Measurements from ENCODE around the gene TSPAN13. TPM values are rescaled to one million over a fixed set of nuclear protein-coding genes. Genes with fewer than 3 reads are reported as not detected.
"Not testable (repeated sequence)": the region's sequence is repeated elsewhere in the genome, so short reads cannot be mapped to it uniquely, and the experiment has no call there.

TSPAN13 gene
- total RNA-seq, 1 donor from 2014 or later: 39.1 TPM

DNA sequence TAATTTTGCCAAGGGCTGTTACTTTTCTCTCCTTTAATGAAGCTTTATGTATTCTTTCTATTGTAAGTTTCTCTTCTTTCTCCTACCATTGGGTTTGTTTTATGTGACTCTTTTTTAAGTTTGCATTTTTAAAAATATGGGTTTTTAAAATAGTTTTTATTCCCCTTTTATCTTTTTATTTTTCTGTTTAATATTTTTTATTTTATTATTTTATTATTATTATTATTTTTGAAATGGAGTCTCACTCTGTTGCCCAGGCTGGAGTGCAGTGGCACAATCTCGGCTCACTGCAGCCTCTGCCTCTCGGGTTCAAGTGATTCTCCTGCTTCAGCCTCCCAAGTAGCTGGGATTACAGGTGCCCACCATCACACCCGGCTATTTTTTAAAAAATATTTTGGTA is 16.4 kb downstream of the TSPAN13 start:
- not testable (repeated sequence) for H3K27ac ChIP-seq (ENCODE audit: low read depth, low read length); H3K9ac ChIP-seq (ENCODE audit: low read depth in 1 of 3, low read length in 3 of 3); H3K4me1 ChIP-seq (ENCODE audit: control insufficient read depth in 3 of 3, insufficient read depth in 3 of 3, low read length in 3 of 3); H3K36me3 ChIP-seq (ENCODE audit: control insufficient read depth in 3 of 3, insufficient read depth in 3 of 3, low read length in 3 of 3); H3K27me3 ChIP-seq (ENCODE audit: control insufficient read depth in 3 of 3, insufficient read depth in 3 of 3, low read length in 3 of 3); H3K9me3 ChIP-seq (ENCODE audit: control insufficient read depth in 3 of 3, low read length in 3 of 3); H3K4me3 ChIP-seq (ENCODE audit: low read length in 3 of 3)

DNA sequence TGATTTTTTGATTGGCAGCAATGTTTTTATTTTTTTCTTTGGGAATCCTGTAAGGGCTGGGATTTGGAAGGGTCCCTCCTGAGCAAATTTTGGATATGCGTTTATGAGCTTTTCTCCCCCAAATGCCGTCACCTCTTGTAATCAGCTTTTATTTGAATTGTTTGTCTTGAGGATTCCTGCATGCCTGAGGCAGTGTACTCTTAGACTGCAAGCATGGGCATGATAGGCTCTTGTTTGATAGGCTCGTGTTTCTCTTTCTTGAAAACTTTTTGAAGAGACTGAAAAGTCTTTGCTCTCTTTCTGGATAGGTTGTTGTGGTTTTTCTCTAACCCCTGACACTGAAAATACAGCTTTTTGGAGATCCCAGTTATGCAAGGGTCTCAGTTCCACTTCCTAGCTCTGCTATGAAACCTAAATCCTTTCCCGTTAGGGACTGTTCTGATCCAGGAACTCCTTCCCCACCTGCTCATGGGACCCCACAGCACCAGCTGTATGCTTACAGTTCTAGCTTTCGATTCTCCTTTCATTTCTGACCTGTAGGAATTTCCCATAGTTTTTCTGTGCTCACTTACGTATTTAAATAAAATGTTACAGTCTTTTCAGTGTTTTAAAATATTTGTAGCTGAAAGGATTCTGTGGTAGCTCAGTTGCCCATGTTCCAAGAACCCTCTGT is 17.2 kb downstream of the TSPAN13 start:
- Histone ChIP-seq H3K9ac (ENCODE audit: low read depth in 1 of 3, low read length in 3 of 3) (no peak overlapping the region), H3K4me1 (ENCODE audit: control insufficient read depth in 3 of 3, insufficient read depth in 3 of 3, low read length in 3 of 3) (no peaks in the 10 kb centered on the region), H3K9me3 (ENCODE audit: control insufficient read depth in 3 of 3, low read length in 3 of 3) (no peaks in the 10 kb centered on the region), H3K4me3 (ENCODE audit: low read length in 3 of 3) (no peak overlapping the region), H3K27ac (ENCODE audit: low read depth, low read length) (no peak overlapping the region), H3K36me3 (ENCODE audit: control insufficient read depth in 3 of 3, insufficient read depth in 3 of 3, low read length in 3 of 3) (no peaks in the 10 kb centered on the region), H3K27me3 (ENCODE audit: control insufficient read depth in 3 of 3, insufficient read depth in 3 of 3, low read length in 3 of 3) (no peaks in the 10 kb centered on the region)

DNA sequence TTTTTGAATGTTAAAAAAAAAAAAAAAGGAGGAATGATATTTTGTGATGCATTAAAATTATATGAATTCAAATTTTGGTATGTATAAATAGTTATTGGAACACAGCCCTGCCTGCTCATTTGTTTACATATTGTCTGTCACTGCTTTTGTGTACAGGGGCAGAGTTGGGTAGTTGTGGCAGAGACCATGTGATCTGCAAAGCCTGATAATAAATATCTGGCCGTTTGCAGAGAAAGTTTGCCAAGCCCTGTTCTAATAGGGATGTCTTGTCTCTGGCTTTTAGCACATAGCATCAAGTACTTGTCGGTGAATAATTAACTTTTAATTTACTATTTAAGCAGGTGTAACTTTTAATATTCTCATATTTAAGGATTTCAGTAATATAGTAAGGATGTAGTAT is 19.8 kb downstream of the TSPAN13 start:
- Histone ChIP-seq H3K27me3 (ENCODE audit: control insufficient read depth in 3 of 3, insufficient read depth in 3 of 3, low read length in 3 of 3) (no peaks in the 10 kb centered on the region), H3K9me3 (ENCODE audit: control insufficient read depth in 3 of 3, low read length in 3 of 3) (no peaks in the 10 kb centered on the region), H3K27ac (ENCODE audit: low read depth, low read length) (no peak overlapping the region), H3K9ac (ENCODE audit: low read depth in 1 of 3, low read length in 3 of 3) (no peak overlapping the region), H3K4me3 (ENCODE audit: low read length in 3 of 3) (no peak overlapping the region), H3K36me3 (ENCODE audit: control insufficient read depth in 3 of 3, insufficient read depth in 3 of 3, low read length in 3 of 3) (no peaks in the 10 kb centered on the region), H3K4me1 (ENCODE audit: control insufficient read depth in 3 of 3, insufficient read depth in 3 of 3, low read length in 3 of 3) (no peaks in the 10 kb centered on the region)

DNA sequence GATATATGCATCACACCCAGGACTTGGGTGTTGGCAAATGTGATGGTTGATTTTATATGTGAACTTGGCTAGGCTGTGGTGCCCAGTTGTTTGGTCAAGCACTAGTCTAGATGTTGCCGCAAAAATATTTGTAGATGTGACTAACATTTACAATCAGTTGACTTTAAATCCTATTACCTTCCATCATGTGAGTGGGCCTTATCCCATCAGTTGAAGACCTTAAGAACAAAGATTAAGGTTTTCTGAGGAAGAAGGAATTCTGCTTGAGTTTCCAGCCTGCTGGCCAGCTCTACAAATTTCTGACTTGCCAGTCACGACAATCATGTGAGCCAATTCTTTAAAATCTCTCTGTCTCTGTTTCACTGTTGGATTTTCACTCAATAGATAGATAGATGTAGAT is 20.3 kb downstream of the TSPAN13 start:
- H3K27ac ChIP-seq (ENCODE audit: low read depth, low read length): no peak overlapping the region
- no peak overlapping the region for H3K9ac ChIP-seq (ENCODE audit: low read depth in 1 of 3, low read length in 3 of 3)
- no peaks in the 10 kb centered on the region for H3K36me3 ChIP-seq (ENCODE audit: control insufficient read depth in 3 of 3, insufficient read depth in 3 of 3, low read length in 3 of 3)
- no peaks in the 10 kb centered on the region for H3K4me1 ChIP-seq (ENCODE audit: control insufficient read depth in 3 of 3, insufficient read depth in 3 of 3, low read length in 3 of 3)
- no peak overlapping the region for H3K4me3 ChIP-seq (ENCODE audit: low read length in 3 of 3)
- no peaks in the 10 kb centered on the region for H3K9me3 ChIP-seq (ENCODE audit: control insufficient read depth in 3 of 3, low read length in 3 of 3)
- no peaks in the 10 kb centered on the region for H3K27me3 ChIP-seq (ENCODE audit: control insufficient read depth in 3 of 3, insufficient read depth in 3 of 3, low read length in 3 of 3)

DNA sequence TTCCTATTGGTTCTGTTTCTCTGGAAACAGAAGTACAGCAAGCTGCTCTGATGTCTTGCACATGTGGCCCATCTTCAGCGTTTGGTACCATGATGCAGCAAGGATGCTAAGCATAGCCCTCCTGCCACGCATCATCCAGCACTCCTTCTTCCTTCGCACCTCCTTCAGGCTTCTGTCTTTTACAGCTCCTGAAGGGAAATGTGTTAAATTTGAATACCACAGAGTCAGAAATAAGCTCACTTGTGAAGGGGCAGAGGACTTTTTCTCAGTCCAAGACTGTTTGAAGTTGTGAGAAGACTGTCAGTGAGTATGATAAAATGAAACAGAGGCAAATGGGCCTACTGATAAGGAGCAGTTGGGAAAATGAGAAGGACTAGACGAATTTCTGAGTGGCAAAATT is 20.7 kb downstream of the TSPAN13 start:
- Histone ChIP-seq H3K9me3 (ENCODE audit: control insufficient read depth in 3 of 3, low read length in 3 of 3) (no peaks in the 10 kb centered on the region), H3K27ac (ENCODE audit: low read depth, low read length) (no peak overlapping the region), H3K4me3 (ENCODE audit: low read length in 3 of 3) (no peak overlapping the region), H3K4me1 (ENCODE audit: control insufficient read depth in 3 of 3, insufficient read depth in 3 of 3, low read length in 3 of 3) (no peaks in the 10 kb centered on the region), H3K27me3 (ENCODE audit: control insufficient read depth in 3 of 3, insufficient read depth in 3 of 3, low read length in 3 of 3) (no peaks in the 10 kb centered on the region), H3K9ac (ENCODE audit: low read depth in 1 of 3, low read length in 3 of 3) (no peak overlapping the region), H3K36me3 (ENCODE audit: control insufficient read depth in 3 of 3, insufficient read depth in 3 of 3, low read length in 3 of 3) (no peaks in the 10 kb centered on the region)

DNA sequence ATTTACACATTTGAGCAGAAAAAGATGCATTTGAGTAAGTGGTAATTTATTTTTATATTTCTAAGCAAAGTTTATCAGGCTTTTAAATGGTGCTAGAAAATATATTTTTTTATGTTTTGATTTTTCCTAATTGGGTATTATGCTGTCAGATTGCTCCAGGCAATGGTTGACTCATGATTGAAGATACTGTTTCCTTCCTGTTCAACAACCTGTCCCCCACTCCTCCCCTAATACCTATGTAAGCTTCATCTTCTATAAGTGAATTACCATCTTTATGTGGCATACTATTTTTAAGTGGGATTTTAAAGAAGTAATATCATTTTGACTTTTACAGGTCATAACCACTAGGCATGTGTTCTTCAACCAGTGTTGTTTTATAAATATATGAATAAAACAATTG is 21.4 kb downstream of the TSPAN13 start:
- no peaks in the 10 kb centered on the region for H3K9me3 ChIP-seq (ENCODE audit: control insufficient read depth in 3 of 3, low read length in 3 of 3)
- no peaks in the 10 kb centered on the region for H3K27me3 ChIP-seq (ENCODE audit: control insufficient read depth in 3 of 3, insufficient read depth in 3 of 3, low read length in 3 of 3)
- H3K4me1 ChIP-seq (ENCODE audit: control insufficient read depth in 3 of 3, insufficient read depth in 3 of 3, low read length in 3 of 3): no peaks in the 10 kb centered on the region
- H3K9ac ChIP-seq (ENCODE audit: low read depth in 1 of 3, low read length in 3 of 3): no peak overlapping the region
- no peak overlapping the region for H3K4me3 ChIP-seq (ENCODE audit: low read length in 3 of 3)
- H3K27ac ChIP-seq (ENCODE audit: low read depth, low read length): no peak overlapping the region
- H3K36me3 ChIP-seq (ENCODE audit: control insufficient read depth in 3 of 3, insufficient read depth in 3 of 3, low read length in 3 of 3): no peaks in the 10 kb centered on the region

DNA sequence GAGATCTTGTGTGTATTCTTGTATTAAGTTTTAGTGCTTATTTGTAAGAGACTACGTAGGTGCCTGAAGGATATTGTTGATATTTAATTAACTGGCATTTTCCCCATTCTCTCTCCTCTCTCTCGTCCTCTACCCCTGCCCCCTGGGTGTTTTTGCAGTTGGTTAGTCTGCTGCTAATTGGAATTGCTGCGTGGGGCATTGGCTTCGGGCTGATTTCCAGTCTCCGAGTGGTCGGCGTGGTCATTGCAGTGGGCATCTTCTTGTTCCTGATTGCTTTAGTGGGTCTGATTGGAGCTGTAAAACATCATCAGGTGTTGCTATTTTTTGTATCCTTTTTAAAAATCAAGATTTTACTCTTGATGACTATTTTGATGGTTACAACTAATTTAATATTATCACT is 22.5 kb downstream of the TSPAN13 start:
- Histone ChIP-seq H3K4me3 (ENCODE audit: low read length in 3 of 3) (no peak overlapping the region), H3K9ac (ENCODE audit: low read depth in 1 of 3, low read length in 3 of 3) (no peak overlapping the region), H3K4me1 (ENCODE audit: control insufficient read depth in 3 of 3, insufficient read depth in 3 of 3, low read length in 3 of 3) (no peaks in the 10 kb centered on the region), H3K27me3 (ENCODE audit: control insufficient read depth in 3 of 3, insufficient read depth in 3 of 3, low read length in 3 of 3) (no peaks in the 10 kb centered on the region), H3K27ac (ENCODE audit: low read depth, low read length) (no peak overlapping the region), H3K9me3 (ENCODE audit: control insufficient read depth in 3 of 3, low read length in 3 of 3) (no peaks in the 10 kb centered on the region), H3K36me3 (ENCODE audit: control insufficient read depth in 3 of 3, insufficient read depth in 3 of 3, low read length in 3 of 3) (no peaks in the 10 kb centered on the region)

DNA sequence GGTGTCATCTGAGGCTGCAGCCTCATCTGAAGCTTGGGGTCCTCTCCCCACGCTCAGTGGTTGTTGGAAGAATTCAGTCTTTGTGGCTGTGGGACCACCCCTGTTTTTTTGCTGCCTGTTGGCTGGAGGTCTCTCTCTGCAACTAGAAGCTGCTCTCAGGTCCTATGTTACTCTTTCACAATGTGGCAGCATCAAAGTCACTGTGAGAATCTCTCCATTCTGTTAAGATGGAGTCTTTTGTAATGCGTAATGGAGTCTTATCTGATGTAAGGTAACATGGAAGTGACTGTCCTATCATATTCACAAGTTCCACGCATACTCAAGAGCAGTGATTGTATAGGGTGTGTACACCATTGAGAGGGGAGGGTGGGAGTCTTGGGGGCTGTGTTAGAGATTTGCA is 24.9 kb downstream of the TSPAN13 start:
- Histone ChIP-seq H3K27me3 (ENCODE audit: control insufficient read depth in 3 of 3, insufficient read depth in 3 of 3, low read length in 3 of 3) (no peaks in the 10 kb centered on the region), H3K27ac (ENCODE audit: low read depth, low read length) (no peak overlapping the region), H3K9ac (ENCODE audit: low read depth in 1 of 3, low read length in 3 of 3) (no peak overlapping the region), H3K4me3 (ENCODE audit: low read length in 3 of 3) (no peak overlapping the region), H3K9me3 (ENCODE audit: control insufficient read depth in 3 of 3, low read length in 3 of 3) (no peaks in the 10 kb centered on the region), H3K4me1 (ENCODE audit: control insufficient read depth in 3 of 3, insufficient read depth in 3 of 3, low read length in 3 of 3) (no peaks in the 10 kb centered on the region), H3K36me3 (ENCODE audit: control insufficient read depth in 3 of 3, insufficient read depth in 3 of 3, low read length in 3 of 3) (no peaks in the 10 kb centered on the region)

DNA sequence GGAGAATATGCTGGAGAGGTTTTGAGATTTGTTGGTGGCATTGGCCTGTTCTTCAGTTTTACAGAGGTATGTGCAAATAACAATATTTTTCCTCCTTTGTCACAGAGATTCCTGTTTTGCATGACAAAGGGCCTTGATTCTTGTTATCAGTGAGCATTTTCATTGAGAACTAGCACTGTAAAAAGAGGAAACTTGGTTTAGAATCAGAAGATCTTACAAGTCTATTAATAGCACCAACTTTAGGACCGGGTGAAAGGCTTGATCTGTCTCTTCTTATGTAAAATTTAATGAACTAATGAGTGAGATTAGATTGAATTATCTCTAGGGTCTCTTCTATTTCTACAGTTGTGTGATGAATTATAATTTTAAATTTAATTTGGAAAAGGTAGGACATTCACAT is 25.5 kb downstream of the TSPAN13 start:
- Histone ChIP-seq H3K27me3 (ENCODE audit: control insufficient read depth in 3 of 3, insufficient read depth in 3 of 3, low read length in 3 of 3) (no peaks in the 10 kb centered on the region), H3K4me3 (ENCODE audit: low read length in 3 of 3) (no peak overlapping the region), H3K9ac (ENCODE audit: low read depth in 1 of 3, low read length in 3 of 3) (no peak overlapping the region), H3K27ac (ENCODE audit: low read depth, low read length) (no peak overlapping the region), H3K4me1 (ENCODE audit: control insufficient read depth in 3 of 3, insufficient read depth in 3 of 3, low read length in 3 of 3) (no peaks in the 10 kb centered on the region), H3K36me3 (ENCODE audit: control insufficient read depth in 3 of 3, insufficient read depth in 3 of 3, low read length in 3 of 3) (no peaks in the 10 kb centered on the region), H3K9me3 (ENCODE audit: control insufficient read depth in 3 of 3, low read length in 3 of 3) (no peaks in the 10 kb centered on the region)

DNA sequence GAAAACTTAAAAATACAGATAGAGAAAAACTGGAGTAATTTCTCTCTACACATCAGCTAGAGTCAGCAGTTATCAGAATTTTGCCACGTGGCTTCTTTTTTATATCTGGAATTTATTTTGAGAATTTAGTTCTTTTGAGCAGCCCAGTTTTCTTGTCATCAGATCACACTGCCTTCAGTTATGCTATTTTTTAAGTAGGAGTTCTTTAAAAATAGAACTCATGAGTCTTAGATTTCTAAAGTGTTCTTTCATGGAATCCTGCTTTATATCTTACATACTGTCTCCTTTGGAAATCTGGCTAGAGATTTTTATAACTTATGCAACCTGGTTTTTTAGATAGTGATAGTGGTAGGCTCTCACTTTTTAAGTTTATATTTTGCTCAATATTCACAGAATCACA is 27.0 kb downstream of the TSPAN13 start:
- Histone ChIP-seq H3K9me3 (ENCODE audit: control insufficient read depth in 3 of 3, low read length in 3 of 3) (no peaks in the 10 kb centered on the region), H3K27me3 (ENCODE audit: control insufficient read depth in 3 of 3, insufficient read depth in 3 of 3, low read length in 3 of 3) (no peaks in the 10 kb centered on the region), H3K27ac (ENCODE audit: low read depth, low read length) (no peak overlapping the region), H3K9ac (ENCODE audit: low read depth in 1 of 3, low read length in 3 of 3) (no peak overlapping the region), H3K4me1 (ENCODE audit: control insufficient read depth in 3 of 3, insufficient read depth in 3 of 3, low read length in 3 of 3) (no peaks in the 10 kb centered on the region), H3K36me3 (ENCODE audit: control insufficient read depth in 3 of 3, insufficient read depth in 3 of 3, low read length in 3 of 3) (no peaks in the 10 kb centered on the region), H3K4me3 (ENCODE audit: low read length in 3 of 3) (no peak overlapping the region)

DNA sequence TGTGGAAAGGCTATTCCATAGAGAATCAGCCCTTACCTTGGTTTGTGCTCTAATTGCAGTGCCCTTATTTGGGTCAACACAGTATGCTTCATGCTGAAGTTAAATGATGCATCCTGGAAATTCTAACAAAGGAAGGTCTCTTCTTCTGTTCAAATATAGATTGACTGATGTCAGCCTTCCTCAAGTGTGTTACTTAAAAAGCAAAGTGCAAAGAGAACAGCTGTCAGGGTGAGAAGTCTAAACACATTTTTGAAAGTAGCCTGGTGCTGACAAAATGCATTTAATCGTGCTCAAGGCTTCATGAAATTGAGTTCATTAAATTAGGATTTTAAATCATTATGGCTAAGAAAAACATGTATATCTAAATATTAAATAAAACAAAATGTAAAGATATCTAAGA is 31.8 kb downstream of the TSPAN13 start:
- no peaks in the 10 kb centered on the region for H3K9me3 ChIP-seq (ENCODE audit: control insufficient read depth in 3 of 3, low read length in 3 of 3)
- no peaks in the 10 kb centered on the region for H3K36me3 ChIP-seq (ENCODE audit: control insufficient read depth in 3 of 3, insufficient read depth in 3 of 3, low read length in 3 of 3)
- no peak overlapping the region for H3K4me3 ChIP-seq (ENCODE audit: low read length in 3 of 3)
- no peak overlapping the region for H3K27ac ChIP-seq (ENCODE audit: low read depth, low read length)
- no peak overlapping the region for H3K9ac ChIP-seq (ENCODE audit: low read depth in 1 of 3, low read length in 3 of 3)
- H3K4me1 ChIP-seq (ENCODE audit: control insufficient read depth in 3 of 3, insufficient read depth in 3 of 3, low read length in 3 of 3): no peaks in the 10 kb centered on the region
- no peaks in the 10 kb centered on the region for H3K27me3 ChIP-seq (ENCODE audit: control insufficient read depth in 3 of 3, insufficient read depth in 3 of 3, low read length in 3 of 3)
